Adrenal gland (tissue), 5 donors: ENCODE data around the gene WSB1.

Source experiments
- POLR2A ChIP-seq, 2 donors: fragments of 450-650 bp; IDR thresholded peaks; one replicate each; pipeline ENCODE4 v1.6.1; 2017; ENCODE audit warnings: antibody characterized with exemption in 2 of 2, mild to moderate bottlenecking in 2 of 2, moderate library complexity in 1 of 2
- TF ChIP-seq, protein P1 (sequence below), 6 experiments: fragments of 450-650 bp in 4 of 6; fragments of 200-600 bp in 2 of 6; sonication (generic) in 1 of 6; IDR thresholded peaks; 1 replicate in 5 of 6; 2 replicates in 1 of 6; pipeline versions ENCODE4 v1.5.1 to v1.8.0; 2016 to 2021; ENCODE audit warnings: antibody characterized with exemption in 6 of 6, mild to moderate bottlenecking in 2 of 6, moderate library complexity in 1 of 6
- donor health status: DM: no; HTN: no; CAD: no.

DNA sequence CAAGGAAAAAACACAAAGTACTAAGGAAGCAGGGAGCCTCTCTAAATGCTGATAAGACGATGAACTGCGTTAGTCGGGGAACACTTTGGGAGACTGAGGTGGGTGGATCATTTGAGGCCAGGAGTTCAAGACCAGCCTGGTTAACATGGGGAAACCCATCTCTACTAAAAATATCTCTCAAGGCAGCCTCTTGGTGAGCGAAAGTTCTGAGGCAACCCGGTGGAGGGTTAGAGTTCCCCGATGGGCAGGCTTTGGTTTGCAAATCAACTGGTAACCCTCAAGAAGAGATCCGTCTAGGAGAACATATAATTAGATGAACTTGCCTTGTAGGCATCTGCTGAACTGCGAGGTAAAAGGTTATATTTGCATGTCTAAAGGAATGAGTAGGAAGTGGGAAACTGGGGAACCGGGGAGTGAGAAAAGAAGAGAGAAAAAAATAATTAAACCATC is 44.6 kb downstream of the WSB1 start:
- TF ChIP-seq, protein P1, sequence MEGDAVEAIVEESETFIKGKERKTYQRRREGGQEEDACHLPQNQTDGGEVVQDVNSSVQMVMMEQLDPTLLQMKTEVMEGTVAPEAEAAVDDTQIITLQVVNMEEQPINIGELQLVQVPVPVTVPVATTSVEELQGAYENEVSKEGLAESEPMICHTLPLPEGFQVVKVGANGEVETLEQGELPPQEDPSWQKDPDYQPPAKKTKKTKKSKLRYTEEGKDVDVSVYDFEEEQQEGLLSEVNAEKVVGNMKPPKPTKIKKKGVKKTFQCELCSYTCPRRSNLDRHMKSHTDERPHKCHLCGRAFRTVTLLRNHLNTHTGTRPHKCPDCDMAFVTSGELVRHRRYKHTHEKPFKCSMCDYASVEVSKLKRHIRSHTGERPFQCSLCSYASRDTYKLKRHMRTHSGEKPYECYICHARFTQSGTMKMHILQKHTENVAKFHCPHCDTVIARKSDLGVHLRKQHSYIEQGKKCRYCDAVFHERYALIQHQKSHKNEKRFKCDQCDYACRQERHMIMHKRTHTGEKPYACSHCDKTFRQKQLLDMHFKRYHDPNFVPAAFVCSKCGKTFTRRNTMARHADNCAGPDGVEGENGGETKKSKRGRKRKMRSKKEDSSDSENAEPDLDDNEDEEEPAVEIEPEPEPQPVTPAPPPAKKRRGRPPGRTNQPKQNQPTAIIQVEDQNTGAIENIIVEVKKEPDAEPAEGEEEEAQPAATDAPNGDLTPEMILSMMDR (IDR thresholded peaks at IDR 0.05), result no peak
- no peak for TF ChIP-seq POLR2A (IDR thresholded peaks at IDR 0.05)
